Stimulated activated CD8-positive, alpha-beta memory T cell treated with anti-CD3 and anti-CD28 coated beads, Interleukin-7, amount 100 ng/mL, for 48 hours (primary cell): ENCODE measurements around the gene RABEP2.
"Not testable (repeated sequence)": the region's sequence is repeated elsewhere in the genome, so short reads cannot be mapped to it uniquely, and the experiment has no call there.

ENCODE experiments used
- DNase-seq, 2 donors: peaks; one replicate each; pipeline ENCODE4 v3.0.0-alpha.2; 2020; ENCODE audit warnings: low read depth in 1 of 2; ENCODE audit errors: extremely low read depth in 1 of 2

RABEP2 gene

DNA sequence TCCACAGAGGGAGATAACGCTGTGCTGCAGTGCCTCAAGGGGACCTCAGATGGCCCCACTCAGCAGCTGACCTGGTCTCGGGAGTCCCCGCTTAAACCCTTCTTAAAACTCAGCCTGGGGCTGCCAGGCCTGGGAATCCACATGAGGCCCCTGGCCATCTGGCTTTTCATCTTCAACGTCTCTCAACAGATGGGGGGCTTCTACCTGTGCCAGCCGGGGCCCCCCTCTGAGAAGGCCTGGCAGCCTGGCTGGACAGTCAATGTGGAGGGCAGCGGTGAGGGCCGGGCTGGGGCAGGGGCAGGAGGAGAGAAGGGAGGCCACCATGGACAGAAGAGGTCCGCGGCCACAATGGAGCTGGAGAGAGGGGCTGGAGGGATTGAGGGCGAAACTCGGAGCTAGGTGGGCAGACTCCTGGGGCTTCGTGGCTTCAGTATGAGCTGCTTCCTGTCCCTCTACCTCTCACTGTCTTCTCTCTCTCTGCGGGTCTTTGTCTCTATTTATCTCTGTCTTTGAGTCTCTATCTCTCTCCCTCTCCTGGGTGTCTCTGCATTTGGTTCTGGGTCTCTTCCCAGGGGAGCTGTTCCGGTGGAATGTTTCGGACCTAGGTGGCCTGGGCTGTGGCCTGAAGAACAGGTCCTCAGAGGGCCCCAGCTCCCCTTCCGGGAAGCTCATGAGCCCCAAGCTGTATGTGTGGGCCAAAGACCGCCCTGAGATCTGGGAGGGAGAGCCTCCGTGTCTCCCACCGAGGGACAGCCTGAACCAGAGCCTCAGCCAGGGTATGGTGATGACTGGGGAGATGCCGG is 7.5 kb upstream of the RABEP2 start:
- no peak for DNase-seq

DNA sequence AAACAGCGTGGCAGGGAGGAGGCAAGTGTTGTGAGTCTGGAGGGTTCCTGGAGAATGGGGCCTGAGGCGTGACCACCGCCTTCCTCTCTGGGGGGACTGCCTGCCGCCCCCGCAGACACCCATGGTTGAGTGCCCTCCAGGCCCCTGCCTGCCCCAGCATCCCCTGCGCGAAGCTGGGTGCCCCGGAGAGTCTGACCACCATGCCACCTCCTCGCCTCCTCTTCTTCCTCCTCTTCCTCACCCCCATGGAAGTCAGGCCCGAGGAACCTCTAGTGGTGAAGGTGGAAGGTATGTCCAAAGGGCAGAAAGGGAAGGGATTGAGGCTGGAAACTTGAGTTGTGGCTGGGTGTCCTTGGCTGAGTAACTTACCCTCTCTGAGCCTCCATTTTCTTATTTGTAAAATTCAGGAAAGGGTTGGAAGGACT is 6.8 kb upstream of the RABEP2 start, which contains the start of gene CD19:
CD19 (plus strand) TSS at position 171 of the 425 bp plus-strand sequence; CDS start at position 201, 30 bp downstream.
- DNase-seq = no peak

DNA sequence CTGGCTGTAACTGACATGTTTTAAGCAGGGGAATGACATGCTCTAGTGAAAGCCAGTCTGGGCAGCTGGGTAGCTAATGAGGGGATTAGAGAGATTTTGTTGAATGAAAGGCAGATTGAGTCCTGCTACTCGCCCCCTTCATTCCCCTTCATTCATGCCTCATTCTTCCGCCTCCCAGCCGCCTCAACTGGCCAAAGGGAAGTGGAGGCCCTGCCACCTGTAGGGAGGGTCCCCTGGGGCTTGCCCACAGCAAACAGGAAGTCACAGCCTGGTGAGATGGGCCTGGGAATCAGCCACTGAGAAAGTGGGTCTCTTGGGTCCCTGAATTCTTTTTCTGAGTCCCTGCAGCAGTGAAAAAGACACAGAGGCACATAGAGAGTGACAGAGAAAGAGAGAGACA is 5.6 kb upstream of the RABEP2 start:
- DNase-seq = no peak

DNA sequence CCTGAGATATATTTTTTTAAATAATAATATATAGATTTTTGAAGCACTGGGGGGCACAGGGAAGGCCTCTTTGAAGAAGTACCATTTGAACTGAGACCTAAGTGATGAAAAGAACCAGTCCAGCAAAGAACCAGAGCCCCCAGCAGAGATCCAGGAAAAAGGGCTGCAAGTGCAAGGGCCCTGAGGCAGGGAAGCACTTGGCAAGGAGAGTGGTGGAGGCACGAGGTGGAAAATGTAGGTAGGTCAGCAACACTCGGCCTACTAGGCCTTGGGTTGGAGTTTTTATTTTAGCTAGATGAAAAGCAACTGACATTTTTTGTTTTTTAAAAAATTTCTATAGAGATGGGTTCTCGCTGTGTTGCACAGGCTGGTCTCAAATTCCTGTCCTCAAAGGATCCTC is 5.2 kb upstream of the RABEP2 start:
- DNase-seq = no peak

DNA sequence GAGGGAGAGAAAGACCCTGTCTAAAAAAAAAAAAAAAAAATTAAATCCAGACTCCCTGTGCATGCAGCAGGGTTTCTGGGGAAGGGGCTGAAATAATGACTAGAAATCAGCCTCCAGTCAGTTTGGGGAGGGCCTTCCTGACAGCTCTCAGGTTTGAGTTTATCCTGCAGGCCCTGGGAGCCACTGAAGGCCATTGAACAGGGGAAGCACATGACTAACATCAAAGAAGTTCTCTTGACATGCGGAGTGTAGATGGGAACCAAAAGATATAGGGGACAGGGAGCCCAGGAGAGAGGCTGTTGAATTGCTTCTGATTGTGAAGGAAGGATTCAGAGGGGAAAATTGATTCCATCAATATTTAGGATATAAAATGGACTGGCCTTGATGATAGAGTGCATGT is 2.8 kb upstream of the RABEP2 start:
- no peak for DNase-seq

DNA sequence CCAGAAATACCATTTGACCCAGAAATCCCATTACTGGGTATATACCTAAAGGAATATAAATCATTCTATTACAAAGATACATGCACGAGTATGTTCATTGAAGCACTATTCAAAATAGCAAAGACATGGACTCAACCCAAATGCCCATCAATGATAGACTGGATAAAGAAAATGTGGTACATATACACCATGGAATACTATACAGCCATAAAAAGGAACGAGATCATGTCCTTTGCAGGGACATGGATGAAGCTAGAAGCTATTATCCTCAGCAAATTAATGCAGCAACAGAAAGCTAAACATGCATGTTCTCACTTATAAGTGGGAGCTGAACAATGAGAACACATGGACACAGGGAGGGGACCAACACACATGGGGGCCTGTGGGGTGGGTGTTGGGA is 1.2 kb upstream of the RABEP2 start:
- DNase-seq = not testable (repeated sequence)

DNA sequence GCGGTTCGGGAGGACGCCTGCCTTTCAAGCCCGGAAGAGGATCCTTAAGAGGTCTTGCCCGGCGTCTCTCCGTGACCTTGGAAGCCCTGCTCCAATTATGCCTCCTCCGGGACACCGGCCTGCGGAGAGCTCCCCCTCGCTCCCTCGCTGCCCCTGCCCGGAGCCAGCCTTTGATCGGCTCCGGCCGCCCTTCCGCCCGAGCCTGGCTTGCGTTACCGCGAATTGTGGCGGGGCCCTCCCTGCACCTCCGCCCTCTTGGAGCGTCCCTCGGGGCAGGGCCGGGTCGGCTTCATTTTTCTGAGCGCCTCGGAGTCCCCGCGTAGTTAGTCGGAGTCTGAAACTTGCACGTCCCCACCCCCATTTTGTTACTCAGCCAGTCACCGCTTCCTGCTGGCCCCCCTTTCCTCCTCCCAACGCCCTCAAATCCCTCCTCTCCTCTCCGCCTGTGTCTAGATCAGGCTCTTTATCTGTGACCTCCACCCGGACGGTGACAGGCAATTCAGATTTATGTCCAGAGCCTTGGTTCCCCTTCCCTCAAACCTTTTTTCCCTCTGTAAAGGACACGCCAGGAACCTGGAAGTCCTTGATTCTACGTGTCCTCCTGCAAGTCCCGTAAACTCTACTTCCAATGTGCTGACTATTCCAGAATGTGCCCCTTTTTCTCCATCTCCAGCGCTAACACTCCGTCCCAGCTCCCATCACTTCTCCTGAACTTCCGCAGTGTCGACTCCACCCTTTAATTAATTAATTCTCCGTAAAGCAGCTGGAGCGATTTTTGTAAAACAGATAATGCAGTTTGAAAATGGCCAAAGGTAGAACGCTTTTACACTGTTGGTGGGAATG is 569 bp upstream of the RABEP2 start:
- peak; percentile 76 to 86 for DNase-seq

DNA sequence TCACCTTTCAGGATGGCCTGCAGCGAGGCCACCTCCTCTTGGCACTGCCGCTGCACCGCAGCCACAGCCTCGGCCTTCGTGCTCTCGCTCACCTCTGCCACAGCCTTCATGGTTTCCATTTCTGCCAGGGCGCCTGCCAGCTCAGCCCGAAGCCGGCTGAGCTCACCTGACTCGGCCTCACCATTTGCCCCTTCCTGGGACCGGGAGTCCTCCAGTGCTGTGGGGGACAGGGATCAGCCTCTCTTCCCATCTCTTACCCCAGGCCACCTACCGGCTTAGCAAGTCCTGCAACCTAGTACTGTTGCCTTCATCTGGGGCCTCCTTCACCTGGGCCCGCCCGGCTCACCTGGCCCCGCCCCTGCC is 658 bp downstream of the RABEP2 start:
- DNase-seq = no peak

DNA sequence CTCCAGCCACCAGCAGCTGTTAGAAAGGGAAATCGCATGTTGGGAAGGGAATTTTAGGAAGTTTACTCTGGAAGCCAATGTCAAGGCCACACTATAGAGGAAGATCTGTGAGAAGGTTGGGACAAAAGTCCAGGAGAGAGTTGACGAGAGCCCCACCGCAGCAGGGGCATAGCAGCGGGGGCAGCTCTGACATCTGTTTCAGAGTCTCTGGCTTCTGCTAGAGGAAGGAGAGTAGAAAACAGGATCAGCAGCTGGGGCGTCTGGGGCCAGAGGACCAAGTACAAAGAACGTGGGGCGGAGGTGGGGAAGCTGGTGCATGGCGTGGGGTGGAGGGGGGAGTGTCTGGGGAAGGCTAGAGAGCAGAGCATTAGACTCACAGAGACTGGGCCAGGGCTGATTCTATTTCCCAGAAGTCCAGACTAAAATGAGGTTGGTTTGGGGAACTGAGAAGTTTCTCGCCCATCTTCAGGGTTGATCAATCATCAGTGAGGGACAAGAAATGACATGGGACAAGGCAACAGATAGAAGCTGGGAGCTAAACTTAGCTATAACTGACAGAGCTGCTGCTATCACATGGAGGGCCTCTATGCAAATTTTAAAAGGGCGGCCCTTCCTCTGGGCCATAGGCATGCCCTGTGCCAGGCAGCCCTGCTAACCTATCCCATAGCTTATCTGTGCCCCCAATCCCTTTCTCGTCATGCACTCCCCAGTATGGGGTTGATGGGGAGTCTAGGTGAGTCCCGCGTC is 1.2 kb downstream of the RABEP2 start:
- DNase-seq = no peak

DNA sequence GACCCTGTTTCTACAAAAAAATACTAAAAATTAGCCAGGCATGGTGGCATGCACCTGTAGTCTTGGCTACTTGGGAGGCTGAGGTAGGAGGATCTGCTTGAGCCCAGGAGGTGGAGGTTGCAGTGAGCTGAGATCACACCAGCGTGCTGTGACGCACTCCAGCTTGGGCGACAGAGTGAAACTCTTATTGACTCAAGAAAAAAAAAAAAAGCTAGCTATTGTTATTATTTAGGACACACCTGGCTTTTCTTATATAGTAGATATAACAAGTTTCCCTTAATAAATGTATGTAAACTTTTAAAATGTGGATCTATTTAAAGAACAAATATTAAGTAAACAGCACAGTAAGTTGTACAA is 1.8 kb downstream of the RABEP2 start:
- no peak for DNase-seq

DNA sequence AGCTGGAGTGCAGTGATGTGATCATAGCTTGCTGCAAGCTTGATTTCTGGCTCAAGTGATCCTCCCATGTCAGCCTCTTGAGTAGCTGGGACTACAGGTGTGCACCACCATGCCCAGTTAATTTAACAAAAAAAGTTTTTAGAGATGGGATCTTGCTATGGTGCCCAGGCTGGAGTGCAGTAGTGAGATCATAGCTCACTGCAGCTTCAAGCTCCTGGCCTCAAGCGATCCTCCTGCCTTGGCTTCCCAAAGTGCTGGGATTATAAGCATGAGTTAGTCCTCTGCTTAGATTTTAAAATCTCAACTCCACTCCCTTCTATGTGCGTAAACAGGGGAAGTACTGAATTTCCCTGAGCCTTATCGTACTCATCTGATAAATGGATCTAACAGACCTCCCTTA is 6.3 kb downstream of the RABEP2 start:
- no peak for DNase-seq

DNA sequence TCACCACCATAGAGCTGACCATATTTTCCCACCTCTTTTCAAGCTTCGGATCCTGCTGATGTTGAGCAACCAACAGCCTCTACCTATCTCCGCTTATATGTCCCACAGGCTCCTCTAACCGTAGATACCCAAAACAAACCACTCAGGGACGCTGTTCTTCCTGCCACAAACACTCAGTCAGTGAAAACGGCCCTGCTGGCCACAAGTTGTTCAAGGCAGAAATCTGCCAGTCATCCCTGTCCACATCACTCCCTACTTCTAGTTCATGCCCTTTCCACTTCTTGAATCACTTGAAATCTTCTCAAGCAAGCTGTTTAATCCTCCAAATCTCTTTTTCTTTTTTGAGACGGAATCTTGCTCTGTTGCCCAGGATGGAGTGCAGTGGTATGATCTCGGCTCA is 7.9 kb downstream of the RABEP2 start:
- DNase-seq = no peak

DNA sequence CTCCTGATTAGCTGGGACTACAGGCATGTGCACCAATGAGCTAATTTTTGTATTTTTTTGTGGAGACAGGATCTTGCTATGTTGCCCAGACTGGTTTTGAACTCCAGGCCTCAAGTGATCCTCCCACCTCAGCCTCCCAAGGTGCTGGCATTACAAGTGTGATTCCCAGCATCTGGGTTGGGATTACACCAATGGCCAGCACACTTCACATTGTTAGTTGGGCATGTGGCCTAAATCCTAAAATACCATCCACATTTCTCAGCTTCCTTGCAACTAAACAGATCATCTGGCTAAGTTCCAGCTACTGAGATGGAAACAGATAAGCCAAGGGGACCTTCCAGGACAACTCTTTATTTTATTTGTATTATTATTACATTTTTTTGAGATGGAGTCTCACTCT is 9.9 kb downstream of the RABEP2 start:
- DNase-seq = no peak

DNA sequence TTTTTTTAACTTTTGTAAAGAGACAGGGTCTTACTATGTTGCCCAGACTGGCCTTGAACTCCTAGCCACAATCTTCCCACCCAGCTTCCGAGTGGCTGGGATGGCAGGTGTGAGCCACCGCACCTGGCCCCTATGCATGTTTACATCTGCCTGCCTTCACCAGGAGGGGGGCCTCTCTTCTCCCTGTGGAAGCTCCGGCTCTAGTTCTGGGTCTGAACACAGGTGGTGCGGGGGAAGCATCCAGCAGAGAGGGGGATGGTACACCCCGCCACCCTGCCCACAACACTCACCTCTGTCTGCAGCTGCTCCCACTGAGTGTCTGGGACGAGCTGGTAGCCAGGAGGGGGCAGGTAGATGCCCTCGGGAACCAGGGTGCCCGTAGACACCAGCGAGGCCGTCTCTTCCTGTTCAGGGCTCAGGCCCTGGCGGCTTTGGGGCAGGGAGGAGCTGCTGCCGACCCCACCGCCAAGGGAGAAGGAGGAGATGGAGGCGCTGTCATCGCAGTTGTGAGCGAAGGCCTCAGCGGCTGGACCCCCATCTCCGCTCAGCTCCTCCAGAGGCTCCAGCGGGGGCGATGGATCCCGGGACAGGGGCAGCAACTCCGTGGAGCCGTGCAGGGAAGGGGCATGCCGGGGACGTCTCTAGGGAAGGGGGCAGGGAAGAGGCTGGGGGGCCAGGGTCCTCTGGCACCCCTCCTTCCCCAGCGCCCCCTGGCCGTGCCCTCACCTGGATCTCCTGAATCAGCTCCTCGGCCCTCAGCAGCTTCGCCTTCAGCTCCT is 10.9 kb downstream of the RABEP2 start:
- DNase-seq = no peak

DNA sequence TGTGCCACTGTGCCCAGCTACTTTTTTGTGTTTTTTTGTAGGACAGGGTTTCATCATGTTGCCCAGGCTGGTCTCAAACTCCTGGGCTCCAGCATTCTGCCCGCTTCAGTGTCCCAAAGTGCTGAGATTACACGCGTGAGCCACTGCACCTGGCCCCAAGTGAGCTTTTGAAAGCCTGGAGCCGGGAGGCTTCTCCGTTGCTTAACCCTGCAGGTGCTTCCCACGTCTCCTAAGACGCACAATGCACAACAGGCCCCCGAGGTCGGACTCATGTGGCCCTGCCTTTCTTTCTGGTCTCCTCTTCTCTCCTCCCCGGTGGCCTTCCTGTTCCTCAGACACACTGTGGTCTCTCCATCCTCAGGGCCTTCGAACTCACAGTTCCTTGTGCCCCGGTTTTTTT is 12.5 kb downstream of the RABEP2 start:
- DNase-seq = no peak

DNA sequence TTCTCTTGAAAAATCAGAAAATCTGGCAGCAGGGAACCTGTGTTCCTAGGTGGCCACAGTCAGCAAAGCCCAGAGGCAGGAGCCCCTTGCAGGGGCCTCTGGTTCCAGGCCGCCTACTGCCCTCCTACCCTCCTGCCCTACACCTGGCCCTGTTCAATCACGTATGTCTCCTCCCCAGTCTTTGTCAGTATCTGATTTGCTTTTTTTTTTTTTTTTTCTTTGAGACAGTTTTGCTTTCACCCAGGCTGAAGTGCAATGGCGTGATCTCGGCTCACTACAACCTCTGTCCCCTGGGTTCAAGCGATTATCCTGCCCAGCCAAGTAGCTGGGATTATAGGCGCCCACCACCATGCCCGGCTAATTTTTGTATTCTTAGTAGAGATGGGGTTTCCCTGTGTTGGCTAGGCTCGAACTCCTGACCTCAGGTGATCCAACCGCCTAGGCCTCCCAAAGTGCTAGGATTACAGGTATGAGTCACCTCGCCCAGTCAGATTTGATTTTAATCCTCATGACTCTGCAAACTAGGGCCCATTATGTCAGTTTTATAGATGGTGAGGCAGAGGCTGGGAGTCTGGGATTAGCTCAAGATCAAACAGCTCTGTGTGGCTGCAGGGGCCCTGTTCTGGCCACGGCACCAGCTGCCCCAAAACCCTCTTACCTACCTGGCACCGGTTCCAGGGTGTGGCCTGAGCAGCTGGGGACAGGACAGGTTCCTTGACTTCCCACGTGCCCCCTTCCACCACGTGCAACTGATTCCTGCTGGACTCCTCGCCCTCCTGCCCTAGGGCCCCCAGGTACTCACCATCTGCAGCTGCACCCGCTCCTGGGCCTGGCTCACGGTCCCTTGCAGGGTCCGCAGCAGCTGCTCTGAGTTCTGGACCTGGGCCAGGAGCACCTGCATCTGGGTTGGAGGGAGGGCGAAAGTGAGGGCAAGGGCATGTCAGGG is 14.7 kb downstream of the RABEP2 start:
- DNase-seq = no peak

DNA sequence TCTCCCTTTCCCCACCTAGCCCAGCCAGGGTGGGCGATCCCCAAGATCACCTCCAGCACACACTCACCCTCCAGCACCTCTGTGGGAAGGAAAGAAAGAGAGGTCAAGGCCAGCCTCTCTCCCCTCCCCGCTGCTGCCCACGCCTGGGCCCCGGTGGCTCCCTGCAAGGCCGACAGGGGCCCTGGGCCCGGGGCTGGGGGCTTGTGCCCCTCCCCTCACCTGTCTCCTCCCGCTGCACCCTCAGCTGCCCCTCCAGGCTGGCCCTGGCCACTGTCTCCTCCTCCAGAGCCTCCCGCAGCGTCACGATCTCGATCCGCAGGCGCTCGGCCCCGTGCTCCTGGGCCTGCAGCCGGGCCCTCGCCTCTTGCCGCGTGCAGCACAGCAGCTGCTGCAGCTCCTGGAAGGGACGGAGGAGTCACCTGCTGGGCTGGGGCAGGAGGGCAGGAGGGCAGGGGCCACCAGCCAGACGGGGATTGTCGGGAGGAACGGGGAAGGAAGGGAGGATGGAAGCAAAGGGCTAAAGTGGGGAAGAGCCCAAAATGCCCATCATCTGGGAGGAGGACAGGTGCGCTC is 19.2 kb downstream of the RABEP2 start:
- no peak for DNase-seq

DNA sequence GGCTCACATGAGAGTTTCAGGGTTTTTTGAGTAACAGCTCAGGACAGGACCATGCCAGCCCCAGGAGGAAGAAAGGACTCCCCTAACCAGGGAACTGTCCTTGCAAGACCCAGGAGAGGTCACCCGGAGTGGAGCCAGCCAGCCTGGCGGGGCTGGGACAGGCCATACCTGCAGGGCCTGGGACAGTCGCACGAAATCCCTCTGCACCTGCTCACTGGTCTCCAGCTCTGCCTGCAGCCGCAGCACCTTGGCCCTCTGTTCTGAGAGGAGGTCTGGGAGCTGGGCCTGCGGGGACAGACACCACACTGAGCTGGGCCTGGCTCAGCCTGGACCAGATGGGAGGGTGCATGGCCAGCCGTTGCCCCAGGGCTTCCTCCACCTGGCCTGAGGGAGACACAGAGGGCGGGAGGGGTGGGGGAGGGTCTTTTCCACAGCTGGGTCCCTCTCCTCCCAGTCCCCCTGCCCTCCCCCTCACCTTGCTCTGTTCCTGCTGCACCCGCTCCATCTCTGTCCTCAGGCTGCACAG is 19.7 kb downstream of the RABEP2 start:
- no peak for DNase-seq

DNA sequence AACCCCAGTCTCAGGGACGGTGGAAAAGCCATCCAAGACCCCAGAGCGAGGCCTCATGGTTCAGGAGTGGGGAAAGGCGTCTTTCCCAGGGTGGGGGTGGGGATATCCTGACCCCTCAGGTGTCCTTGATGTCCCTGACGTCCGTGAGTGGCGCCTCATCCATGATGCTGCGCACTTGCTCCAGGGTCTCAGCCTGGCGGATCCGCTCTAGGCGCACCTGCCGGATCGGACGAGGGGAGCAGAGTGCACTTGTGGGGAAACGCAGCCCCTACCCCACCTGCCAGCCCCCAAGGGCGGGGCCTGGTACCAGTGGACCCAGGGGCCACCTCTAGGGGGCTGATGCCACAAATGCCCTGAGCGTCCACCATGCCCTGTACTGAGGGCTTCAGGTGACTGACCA is 20.2 kb downstream of the RABEP2 start:
- DNase-seq = no peak
